Measurements from ENCODE around the gene FOXK1.
"Not testable (repeated sequence)": the region's sequence is repeated elsewhere in the genome, so short reads cannot be mapped to it uniquely, and the experiment has no call there.

Gene FOXK1

DNA sequence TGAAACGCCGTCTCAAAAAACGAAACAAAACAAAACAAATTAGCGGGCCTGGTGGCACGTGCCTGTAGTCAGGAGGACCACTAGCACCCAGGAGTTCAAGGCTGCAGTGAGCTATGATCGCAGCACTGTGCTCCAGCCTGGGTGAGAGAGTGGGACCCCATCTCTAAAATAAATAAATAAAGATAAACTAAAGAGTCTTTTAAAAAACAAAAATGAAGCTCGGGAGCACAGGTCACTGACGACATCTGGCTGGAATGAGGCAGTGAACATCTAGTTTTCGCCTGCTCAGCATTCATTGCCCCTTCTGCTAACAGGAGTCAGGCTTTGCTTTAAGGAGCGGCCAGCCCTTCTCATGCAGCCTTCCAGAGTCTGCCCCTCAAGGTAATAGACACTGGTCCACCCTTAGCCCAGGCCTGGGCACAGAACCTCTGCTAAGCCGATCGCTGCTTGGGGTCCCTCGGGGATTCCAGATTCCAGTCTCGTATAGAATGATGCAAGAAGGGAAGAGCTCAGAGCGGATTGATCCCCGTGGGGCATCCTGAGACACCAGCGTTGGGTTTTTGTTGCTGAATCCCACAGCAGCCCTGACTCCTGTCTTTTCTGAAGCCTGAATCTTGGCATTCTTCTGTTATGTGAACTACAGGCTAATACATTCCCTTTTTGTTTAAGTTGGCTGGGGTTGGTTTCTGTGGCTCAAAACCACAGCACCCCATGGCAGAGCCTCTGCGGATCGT is 14.2 kb upstream of the FOXK1 start:
- no peak for DNase-seq

- DNase-seq: no peak
These were observed 13.6 kb upstream of the FOXK1 start for GRCh38 chr7:4668510-4668847.

- no peak for DNase-seq
These were observed 11.3 kb upstream of the FOXK1 start for GRCh38 chr7:4670791-4671190.

DNA sequence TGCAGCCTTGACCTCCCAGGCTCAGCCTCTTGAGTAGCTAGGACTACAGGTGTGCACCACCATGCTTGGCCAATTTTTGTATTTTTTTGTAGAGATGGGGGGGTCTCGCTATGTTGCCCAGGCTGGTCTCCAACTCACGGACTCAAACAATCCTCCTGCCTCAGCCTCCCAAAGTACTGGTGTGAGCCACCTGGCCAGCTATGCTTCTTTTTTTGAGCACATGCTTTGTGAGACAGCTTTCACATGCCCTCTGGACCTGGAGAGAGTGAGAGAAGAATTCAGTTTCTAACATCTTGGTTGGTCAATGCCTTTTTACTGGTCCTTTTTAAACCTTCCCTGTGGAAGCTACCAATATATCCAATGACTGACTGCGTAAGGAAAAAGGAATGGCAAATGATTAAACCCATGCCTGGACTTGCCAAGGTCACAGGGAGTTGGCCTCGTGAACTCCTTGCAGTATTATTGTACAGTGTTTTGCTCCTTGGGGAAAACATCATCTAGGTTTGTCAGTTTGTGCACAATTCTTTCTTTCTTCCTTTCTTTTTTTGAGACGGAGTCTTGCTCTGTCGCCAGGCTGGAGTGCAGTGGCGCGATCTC is 6.2 kb upstream of the FOXK1 start:
- DNase-seq: no peak

DNA sequence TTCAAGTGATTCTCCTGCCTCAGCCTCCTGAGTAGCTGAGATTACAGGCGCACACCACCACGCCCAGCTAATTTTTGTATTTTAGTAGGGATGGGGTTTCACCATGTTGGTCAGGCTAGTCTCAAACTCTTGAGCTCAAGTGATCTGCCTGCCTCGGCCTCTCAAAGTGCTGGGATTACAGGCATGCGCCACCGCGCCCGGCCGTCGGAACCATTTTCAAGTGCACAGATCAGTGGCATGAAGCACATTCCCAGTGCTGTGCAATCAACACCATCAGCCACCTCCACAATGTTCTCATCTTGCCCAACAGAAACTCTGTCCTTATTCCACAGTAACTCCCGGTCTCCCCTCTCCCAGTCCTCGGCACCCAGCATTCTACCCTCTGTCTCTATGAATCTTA is 4.6 kb upstream of the FOXK1 start:
- not testable (repeated sequence) for DNase-seq

- DNase-seq: peak; percentile 27
These were observed 760 bp upstream of the FOXK1 start for GRCh38 chr7:4681218-4681851.

DNA sequence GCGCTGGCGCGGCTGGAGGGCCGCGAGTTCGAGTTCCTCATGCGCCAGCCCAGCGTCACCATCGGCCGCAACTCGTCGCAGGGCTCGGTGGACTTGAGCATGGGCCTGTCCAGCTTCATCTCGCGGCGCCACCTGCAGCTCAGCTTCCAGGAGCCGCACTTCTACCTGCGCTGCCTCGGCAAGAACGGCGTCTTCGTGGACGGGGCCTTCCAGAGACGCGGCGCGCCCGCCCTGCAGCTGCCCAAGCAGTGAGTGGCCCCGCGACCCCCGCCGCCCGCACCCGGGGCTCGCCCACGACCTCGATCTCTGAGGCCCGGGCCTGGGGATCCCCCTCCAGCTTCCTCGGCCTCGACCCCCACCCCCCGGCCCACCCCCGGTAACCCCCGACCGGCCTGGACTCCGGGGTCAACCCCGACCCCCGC is 537 bp downstream of the FOXK1 start:
- peak; percentile 54 for DNase-seq

GRCh38 chr7:4683043-4683883 is 1.2 kb downstream of the FOXK1 start:
- DNase-seq: peak; percentile 28

DNA sequence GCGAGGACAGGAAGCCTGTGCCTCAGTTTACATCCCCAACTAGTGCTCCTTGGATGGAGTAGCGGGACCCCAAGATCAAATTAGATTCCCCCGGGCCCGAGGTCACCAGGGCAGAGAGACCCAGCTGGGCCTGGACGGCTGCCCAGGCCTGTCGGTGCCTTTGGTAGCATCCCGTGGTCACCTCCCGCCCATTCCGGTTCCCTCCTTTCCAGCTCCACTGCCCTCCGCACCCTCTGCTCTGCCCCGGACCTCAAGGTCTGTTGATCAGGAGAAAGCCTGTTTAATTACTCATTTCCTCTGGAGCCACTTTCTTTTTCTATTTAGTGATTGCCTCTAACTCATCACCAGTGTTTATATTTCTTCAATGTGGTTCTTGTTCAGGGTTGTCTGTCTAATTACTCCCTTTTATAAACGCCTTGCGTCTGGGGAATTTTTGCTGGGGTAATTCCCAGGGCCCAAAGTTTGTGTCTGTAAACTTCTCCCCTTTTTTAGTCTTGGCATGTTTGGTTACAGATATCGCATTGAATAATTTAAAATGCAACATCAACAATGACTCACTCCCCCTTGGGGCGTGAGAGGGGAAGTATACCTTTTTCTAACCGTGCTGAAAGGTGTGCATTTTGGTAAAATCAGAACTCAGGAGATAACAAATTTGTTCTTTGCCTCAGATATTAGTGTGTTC is 1.9 kb downstream of the FOXK1 start:
- DNase-seq: peak; percentile 55

DNA sequence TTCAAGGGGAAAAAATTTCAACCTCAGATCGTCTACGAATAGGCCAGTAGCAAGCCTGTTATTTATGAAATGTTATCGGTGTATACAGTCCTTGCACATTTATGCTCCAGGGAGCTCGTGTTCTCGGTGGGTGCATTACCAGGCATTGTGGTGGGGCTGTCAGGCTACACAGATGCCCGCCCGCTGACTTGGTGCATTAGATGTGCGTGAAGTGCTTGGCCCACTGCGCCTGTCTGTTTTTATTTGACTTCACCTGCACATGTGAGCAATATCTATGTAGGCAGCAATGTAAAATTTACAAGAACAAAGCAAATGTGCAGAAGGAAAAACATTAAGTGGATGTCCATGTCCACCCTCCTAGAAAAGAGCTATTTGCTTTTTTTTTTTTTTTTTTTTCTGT is 2.8 kb downstream of the FOXK1 start:
- no peak for DNase-seq

GRCh38 chr7:4685676-4686075 is 3.6 kb downstream of the FOXK1 start:
- DNase-seq: not testable (repeated sequence)

GRCh38 chr7:4687956-4688355 is 5.9 kb downstream of the FOXK1 start:
- no peak for DNase-seq

GRCh38 chr7:4689151-4689550 is 7.1 kb downstream of the FOXK1 start:
- no peak for DNase-seq

GRCh38 chr7:4689668-4690067 is 7.6 kb downstream of the FOXK1 start:
- no peak for DNase-seq

- no peak for DNase-seq
These were observed 9.1 kb downstream of the FOXK1 start for GRCh38 chr7:4690953-4691856.

- no peak for DNase-seq
These were observed 10.0 kb downstream of the FOXK1 start for GRCh38 chr7:4692055-4692454.

GRCh38 chr7:4692622-4693021 is 10.5 kb downstream of the FOXK1 start:
- DNase-seq: not testable (repeated sequence)

- DNase-seq: no peak
These were observed 11.1 kb downstream of the FOXK1 start for GRCh38 chr7:4693152-4693551.

GRCh38 chr7:4693749-4694148 is 11.7 kb downstream of the FOXK1 start:
- DNase-seq: no peak

DNA sequence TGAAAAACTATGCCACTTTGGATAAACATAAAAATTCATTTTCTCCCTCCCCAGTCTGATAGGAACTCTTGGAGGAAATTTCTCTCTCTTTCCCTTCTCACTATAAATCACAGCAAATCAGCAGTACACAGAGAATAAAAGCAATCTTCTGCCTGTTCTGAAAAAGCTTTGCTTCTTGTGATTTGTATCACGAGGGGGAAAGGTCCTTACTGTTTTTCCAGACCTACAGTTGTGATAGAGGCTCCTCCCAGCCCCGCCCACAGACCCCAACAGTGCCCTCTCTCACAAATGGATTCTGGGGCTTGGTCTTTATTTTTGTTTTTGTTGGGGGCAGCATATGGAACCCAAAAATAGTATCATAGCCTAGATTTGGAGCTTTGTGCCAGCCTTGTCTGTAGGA is 12.2 kb downstream of the FOXK1 start:
- DNase-seq: no peak

GRCh38 chr7:4698707-4699275 is 16.7 kb downstream of the FOXK1 start:
- DNase-seq: no peak
